GM21367 (cell line): ENCODE results near the gene ZFR.

ENCODE experiments used
- ATAC-seq: cut with Tn5 transposase; IDR thresholded peaks from one replicate; pipeline ENCODE4 v1.9.1; 2021; ENCODE audit not compliant: unreplicated experiment

Gene ZFR

DNA sequence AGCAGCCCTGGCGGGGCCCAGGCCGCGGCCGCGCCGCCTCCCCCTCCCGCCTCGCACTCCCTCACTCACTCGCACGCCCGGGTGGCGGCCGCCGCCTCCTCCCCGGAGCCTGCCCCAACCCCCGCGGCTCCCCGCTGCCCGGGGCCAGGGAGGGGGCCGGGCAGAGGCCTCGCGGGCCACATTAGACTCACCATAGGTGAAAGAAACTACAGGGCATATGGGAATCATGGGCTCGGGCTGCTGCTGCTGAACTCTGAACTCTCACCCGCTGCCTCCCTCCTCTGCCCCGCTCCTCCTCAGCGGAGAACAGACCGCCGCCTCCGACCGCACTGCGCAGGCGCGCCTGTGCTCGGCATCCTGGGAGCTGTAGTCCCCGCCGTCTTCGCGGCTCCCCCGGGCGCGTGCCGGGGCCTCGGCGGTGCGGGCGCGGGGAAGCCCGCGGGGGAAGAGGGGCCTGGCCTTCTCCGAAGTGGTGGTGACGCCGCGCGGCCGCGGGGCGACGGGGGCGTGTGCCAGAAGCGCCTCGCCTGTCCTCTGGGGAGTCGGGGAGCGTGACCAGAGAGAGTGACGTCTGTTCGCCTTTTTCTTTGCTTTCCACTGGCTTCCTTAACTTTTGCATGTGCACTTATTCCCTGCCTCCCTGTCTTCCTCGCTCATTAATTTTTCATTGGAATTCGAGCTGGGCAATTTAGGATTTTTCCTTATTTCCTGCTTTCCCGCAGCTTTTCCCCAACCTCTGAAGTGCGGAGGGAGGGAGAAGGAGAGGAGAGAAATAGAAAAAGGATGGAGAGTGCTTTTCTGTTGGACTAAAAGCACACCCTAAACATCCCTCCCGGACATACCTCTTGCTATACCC is at the start of gene ZFR:
ZFR (minus strand) TSS at position 310 of the 856 bp plus-strand sequence; CDS start at position 228, 82 bp downstream.
- peak; percentile 75 for ATAC-seq

- ATAC-seq: no peak
Observed at GRCh38 chr5:32490972-32491557, 46.5 kb upstream of the ZFR start.

- ATAC-seq: no peak
Observed at GRCh38 chr5:32489791-32490562, 45.4 kb upstream of the ZFR start.

- ATAC-seq: no peak
Observed at GRCh38 chr5:32487424-32487823, 42.9 kb upstream of the ZFR start.

- no peak for ATAC-seq
Observed at GRCh38 chr5:32487008-32487407, 42.5 kb upstream of the ZFR start.

GRCh38 chr5:32482193-32482592 is 37.7 kb upstream of the ZFR start:
- ATAC-seq: no peak

DNA sequence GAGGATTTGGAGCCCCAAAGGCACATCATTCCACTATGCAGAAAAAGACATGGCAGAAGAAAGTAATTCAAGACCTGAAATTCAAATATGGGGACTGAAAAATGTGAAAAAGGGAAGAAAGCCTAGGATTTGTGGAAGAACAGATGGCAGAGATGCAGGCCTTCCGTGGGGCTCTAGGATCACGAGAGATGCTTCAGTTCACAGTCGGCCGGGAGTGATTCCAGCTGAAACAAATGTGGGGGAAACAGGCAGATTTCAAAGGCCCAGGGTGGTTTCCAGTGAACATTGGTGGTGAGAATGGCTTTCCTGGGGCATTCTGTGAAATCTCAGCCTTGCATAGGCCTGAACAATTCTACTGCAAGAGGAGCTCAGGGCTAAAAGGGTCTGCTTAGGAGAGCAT is 34.6 kb upstream of the ZFR start:
- no peak for ATAC-seq

DNA sequence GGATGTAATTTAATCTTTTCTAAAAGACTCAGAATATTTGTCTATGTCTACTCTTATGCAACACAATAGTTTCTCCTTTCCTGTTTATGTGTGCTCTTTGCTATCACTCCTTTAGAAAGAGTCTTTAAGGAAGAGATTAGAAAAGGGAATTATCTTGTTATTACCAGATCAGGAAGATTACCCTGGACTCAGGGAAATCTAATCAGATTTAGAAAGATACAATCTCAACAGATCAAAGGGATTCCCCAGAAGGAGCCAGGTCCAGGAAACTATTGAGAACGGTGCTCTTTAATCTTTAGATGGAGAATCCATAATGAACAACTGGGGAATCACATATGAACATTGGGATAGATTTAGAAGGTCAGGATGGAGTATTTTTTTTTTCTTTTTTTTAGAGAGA is 32.4 kb upstream of the ZFR start:
- ATAC-seq: no peak

DNA sequence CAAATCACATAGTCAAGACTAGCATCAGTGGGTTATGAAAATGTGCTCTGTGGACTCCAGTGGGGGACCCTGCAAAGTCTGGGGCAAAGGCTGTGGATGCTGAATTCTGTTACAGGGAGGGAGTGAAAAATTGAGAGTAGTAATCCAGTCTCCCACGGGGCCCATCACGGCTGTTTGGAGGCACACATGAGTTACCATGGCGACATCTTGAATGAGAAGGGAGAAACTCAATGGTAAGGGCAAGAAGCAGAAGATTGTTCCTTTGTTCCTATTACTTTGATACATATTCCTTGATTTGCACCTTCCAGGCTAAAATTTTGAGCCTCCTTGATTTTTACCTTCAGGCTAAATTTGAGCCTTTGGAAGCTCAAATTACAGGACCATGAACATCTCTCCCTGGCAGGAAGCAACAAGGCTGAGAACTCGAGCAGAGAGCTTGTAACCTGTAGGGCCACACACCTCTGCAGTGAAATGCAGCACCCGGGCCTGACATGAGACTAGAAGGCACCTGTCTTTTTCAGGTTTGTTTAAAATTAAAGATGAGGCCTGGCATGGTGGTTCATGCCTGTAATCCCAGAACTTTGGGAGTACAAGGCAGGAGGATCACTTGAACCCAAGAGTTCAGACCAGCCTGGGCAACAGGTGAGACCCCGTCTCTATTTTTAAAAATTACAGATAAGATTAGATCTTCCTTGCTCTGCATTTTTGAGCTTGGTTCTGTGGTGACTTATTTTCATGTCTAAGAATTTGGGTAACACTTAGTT is 31.0 kb upstream of the ZFR start:
- ATAC-seq: no peak

DNA sequence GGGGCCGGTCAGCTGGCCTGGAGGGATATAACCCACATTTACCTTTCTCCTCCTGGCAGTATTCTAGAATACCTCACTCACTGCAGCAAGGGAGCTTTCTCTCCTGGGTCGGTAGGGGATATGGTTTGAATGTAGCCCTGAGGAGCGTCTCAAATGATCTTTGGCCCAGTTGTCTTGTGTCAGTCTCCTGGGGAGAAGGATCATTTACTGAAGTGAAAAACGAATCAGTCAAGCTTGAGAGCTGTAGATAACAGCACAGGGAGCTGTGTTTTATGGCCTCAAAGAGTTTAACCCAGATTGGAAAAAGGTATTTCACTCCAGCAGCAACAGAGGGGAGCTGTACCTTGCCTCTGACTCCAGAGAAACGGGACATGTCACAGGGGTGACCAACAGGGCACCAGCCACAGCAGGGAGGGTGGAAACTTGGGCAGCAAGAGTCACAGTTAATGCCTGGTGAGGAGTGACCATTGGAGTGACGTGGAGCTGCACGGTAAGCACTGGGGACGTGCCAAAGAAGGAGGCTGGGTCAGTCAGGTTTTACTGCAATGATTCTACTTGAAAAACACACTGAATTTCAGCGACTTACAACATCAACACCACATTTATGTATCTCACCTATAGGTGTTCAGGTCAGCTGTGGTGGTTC is 29.8 kb upstream of the ZFR start:
- ATAC-seq: no peak

DNA sequence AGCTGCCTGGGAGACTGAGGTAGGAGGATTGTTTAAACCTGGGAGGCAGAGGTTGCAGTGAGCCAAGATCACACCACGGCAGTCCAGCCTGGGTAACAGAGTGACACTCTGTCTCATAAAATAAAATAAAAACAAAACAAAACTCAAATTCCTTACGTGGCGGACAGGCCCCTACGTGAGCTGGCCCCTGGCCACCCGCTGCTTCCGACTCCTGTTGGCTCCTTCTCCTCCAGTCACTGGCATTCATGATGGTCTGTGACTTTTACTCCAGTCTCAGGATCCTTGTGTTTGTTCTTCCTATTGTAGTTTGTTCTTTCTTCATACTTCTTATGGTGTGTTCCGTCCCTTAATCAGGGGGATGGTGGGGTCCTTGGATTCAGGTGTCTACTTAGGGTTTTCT is 28.5 kb upstream of the ZFR start:
- ATAC-seq: no peak

GRCh38 chr5:32471784-32472183 is 27.2 kb upstream of the ZFR start:
- no peak for ATAC-seq

- ATAC-seq: no peak
Observed at GRCh38 chr5:32465076-32465475, 20.5 kb upstream of the ZFR start.

DNA sequence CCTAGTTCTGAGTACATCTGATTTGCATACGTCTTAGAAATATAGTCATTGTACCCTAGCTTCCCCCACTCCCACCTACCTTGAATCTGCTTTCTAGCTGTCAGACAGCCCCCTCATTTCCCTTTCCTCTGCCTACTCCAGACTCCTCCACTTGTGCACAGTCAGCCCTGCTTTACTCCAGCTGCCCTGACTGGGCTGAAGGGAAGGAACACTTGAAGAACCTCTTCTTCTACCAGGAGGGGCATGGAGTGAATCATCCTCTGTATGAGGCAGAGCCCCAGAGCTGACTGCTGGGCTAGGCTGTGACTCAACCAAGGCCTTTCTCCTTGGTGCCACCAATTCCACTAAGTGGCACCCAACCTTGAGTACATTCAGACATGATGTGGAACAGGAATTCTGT is 18.1 kb upstream of the ZFR start:
- ATAC-seq: no peak

DNA sequence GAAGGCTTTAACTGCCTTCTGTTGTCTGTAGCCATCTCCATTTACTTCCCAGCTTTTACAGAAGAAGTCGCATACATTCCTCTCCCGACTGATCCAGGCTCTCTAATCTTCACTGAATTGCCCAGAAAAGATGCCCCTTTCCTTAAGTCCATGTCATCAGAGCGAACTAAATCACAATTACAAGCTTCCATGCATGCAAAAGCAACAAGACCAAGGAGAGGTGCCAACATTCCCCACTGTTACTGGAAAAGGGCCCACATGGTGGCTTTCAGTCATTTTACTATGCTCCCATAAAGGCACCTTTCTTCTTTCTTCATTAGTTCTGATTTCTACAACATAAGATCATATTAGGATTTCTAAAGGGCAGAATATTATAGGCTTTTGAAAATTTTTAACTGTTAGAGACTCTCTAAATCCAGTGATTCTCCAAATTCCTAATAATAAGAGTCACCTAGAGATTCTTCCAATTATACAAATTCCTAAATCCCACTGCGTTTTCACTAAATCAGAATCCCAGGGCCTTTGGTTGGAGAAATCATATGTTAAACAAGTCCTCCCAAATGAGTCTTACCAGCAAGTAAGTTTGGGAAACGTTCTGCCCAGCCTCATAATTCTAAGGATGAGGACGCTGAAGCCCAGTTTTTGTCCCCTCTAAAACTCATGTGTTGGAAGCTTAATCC is 17.0 kb upstream of the ZFR start:
- ATAC-seq: no peak

DNA sequence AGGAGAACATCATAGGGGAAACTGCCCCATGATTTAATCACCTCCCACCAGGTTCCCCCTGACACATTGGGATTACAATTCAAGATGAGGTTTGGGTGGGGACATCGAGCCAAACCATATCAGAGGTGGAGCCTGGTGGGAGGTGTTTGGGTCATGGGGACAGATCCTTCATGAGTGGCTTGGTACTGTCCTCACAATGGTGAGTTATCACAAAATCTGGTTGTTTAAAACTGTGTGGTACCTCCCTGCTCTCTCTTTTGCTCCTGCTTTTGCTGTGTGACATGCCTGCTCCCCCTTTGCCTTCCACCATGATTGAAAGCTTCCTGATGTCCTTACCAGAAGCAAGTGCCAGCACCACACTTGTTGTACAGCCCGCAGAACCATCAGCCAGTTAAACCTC is 16.2 kb upstream of the ZFR start:
- ATAC-seq: no peak

DNA sequence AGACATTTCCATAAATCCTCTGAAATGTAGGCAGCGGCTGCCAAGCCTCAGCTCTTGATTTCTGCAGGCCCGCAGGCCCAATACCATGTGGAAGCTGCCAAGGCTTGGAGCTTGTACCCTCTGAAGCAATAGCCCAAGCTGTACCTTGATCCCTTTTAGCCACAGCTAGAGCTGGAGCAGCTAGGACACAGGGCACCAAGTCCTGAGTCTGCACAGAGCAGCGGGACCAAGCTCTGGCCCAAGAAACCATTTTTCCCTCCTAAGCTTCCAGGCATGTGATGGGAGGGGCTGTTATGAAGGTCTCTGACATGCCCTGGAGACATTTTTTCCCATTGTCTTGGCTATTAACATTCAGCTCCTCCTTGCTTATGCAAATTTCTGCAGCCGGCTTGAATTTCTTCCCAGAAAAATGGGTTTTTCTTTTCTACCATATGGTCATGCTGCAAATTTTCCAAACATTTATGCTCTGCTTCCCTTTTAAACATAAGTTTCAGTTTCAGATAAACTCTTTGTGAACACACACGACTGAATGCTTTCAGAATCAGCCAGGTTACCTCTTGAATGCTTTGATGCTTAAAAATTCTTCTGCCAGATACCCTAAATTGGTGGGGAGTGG is 14.4 kb upstream of the ZFR start:
- no peak for ATAC-seq

DNA sequence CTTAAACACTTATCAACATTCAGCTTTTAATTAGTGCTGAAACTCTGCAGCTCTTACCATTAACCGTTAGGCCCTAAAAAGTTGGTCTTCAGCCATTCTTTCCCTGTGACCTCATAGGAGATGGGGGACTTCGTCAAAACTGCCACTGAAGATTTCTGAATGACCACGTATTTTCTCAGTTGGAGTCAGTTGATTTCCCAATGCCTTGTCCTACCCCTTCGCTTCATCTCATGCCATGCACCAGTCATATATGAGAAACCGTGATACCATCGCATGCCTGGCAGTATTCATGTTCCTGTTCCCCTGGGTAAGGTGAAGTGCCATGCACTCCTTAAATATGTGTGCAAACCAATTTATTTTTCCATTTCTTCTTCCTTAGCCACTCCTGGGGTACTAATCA is 10.8 kb upstream of the ZFR start:
- ATAC-seq: no peak

DNA sequence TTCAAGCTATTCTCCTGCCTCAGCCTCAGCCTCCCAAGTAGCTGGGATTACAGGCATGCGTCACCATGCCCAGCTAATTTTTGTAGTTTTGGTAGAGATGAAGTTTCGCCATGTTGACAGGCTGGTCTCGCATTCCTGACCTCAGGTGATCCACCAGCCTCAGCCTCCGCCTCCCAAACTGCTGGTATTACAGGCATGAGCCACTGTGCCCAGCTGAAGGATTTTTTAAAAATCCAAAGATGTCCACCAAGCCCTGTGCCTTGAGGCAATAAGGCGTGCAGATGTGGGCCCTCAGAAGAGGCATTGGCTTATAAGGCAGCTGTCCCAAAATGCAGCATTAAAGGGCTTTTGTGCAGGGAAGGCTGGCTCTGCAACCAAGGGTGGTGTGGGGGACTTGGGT is 10.3 kb upstream of the ZFR start:
- no peak for ATAC-seq

DNA sequence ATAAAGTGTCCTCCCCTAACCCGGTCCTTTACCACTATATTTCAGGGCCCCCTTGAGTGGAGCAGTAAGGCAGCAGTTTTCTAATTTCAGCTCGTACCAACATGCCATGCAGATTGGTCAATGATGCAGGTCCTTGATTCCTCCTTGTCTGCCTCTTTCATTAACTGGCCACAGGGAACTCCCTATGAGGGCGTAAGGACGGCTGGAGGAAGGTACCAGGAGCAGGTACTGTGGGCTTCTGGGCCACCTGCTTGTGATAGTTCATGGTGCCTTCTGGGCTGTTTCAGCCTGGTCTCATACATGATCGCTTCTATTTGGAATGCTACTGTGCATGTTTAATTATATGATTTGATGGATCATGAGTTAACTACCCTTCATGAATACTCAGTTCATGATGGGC is 9.4 kb upstream of the ZFR start:
- ATAC-seq: no peak
